H9 (cell line): ENCODE measurements around the gene MARCHF3. TPM values are rescaled to one million over a fixed set of nuclear protein-coding genes. Genes with fewer than 3 reads are reported as not detected.

ENCODE experiments used
- DNase-seq: peaks from one replicate; pipeline ENCODE4 v3.0.0-alpha.2; 2017
- H2AFZ ChIP-seq: one replicate; pipeline ENCODE4 v1.6.1; 2013; ENCODE audit warnings: mild to moderate bottlenecking, low read length, control low read depth, moderate library complexity
- H2AK5ac ChIP-seq: 2 replicates; pipeline ENCODE4 v1.6.1; 2013; ENCODE audit warnings: low read length, control low read depth, mixed read lengths; ENCODE audit not compliant: insufficient read length
- H2BK120ac ChIP-seq: one replicate; pipeline ENCODE4 v1.6.1; 2013; ENCODE audit warnings: low read depth, mild to moderate bottlenecking, low read length, control low read depth, inconsistent platforms; ENCODE audit not compliant: poor library complexity, severe bottlenecking
- H2BK12ac ChIP-seq: 2 replicates; pipeline ENCODE4 v1.6.1; 2013; ENCODE audit warnings: low read length, control low read depth, mixed read lengths, low read depth; ENCODE audit not compliant: insufficient read length
- H2BK15ac ChIP-seq: 2 replicates; pipeline ENCODE4 v1.6.1; 2013; ENCODE audit warnings: low read depth, low read length, control low read depth
- H2BK20ac ChIP-seq: one replicate; pipeline ENCODE4 v1.6.1; 2013; ENCODE audit warnings: low read depth, mild to moderate bottlenecking, low read length, control low read depth, inconsistent platforms; ENCODE audit not compliant: poor library complexity, severe bottlenecking
- H2BK5ac ChIP-seq: 2 replicates; pipeline ENCODE4 v1.6.1; 2013; ENCODE audit warnings: low read length, control low read depth, mixed read lengths; ENCODE audit not compliant: insufficient read length
- H3K14ac ChIP-seq: 2 replicates; pipeline ENCODE4 v1.6.1; 2013; ENCODE audit warnings: low read length, control low read depth; ENCODE audit not compliant: insufficient read depth
- H3K18ac ChIP-seq: 2 replicates; pipeline ENCODE4 v1.6.1; 2013; ENCODE audit warnings: low read depth, mild to moderate bottlenecking, mixed read lengths, low read length, control low read depth; ENCODE audit not compliant: insufficient read length
- H3K23ac ChIP-seq: 2 replicates; pipeline ENCODE4 v1.6.1; 2013; ENCODE audit warnings: low read length, control low read depth, mixed read lengths, low read depth; ENCODE audit not compliant: insufficient read length
- H3K23me2 ChIP-seq: 2 replicates; pipeline ENCODE4 v1.6.1; 2013; ENCODE audit warnings: low read depth, mild to moderate bottlenecking, mixed read lengths, low read length, control low read depth; ENCODE audit not compliant: insufficient read length, poor library complexity, severe bottlenecking
- H3K27ac ChIP-seq: 2 replicates; pipeline ENCODE4 v1.5.1; 2013; ENCODE audit warnings: low read length, control low read depth, mixed read lengths, low read depth; ENCODE audit not compliant: insufficient read length
- H3K27me3 ChIP-seq: 2 replicates; pipeline ENCODE4 v1.6.1; 2013; ENCODE audit warnings: low read length, control low read depth, inconsistent platforms; ENCODE audit not compliant: insufficient read depth
- H3K4ac ChIP-seq: 2 replicates; pipeline ENCODE4 v1.6.1; 2013; ENCODE audit warnings: low read depth, mild to moderate bottlenecking, control low read depth, inconsistent platforms, low read length, moderate library complexity
- H3K4me1 ChIP-seq: 2 replicates; pipeline ENCODE4 v1.6.1; 2013; ENCODE audit warnings: low read length, control low read depth, inconsistent platforms; ENCODE audit not compliant: insufficient read depth
- H3K4me2 ChIP-seq: 2 replicates; pipeline ENCODE4 v1.6.1; 2013; ENCODE audit warnings: low read length, control low read depth, mixed read lengths; ENCODE audit not compliant: insufficient read length, insufficient read depth
- H3K56ac ChIP-seq: 2 replicates; pipeline ENCODE4 v1.6.1; 2013; ENCODE audit warnings: low read depth, mild to moderate bottlenecking, mixed read lengths, low read length, control low read depth; ENCODE audit not compliant: insufficient read length
- H3K79me1 ChIP-seq: 2 replicates; pipeline ENCODE4 v1.6.1; 2013; ENCODE audit warnings: low read depth, mild to moderate bottlenecking, moderate library complexity, low read length, control low read depth, inconsistent platforms; ENCODE audit not compliant: insufficient read depth, poor library complexity, severe bottlenecking
- H3K79me2 ChIP-seq: 2 replicates; pipeline ENCODE4 v1.6.1; 2013; ENCODE audit warnings: low read length, control low read depth, inconsistent platforms; ENCODE audit not compliant: insufficient read depth
- H3K9ac ChIP-seq: 2 replicates; pipeline ENCODE4 v1.6.1; 2013; ENCODE audit warnings: low read length, control low read depth, mixed read lengths; ENCODE audit not compliant: insufficient read length; ENCODE audit errors: extremely low read depth
- H3K9me3 ChIP-seq: one replicate; pipeline ENCODE4 v1.6.1; 2013; ENCODE audit warnings: low read depth, low read length, inconsistent platforms; ENCODE audit not compliant: control insufficient read depth
- H3T11ph ChIP-seq: one replicate; pipeline ENCODE4 v1.6.1; 2013; ENCODE audit warnings: mild to moderate bottlenecking, low read length, control low read depth, inconsistent platforms
- H4K20me1 ChIP-seq: one replicate; pipeline ENCODE4 v1.6.1; 2013; ENCODE audit not compliant: control insufficient read depth, insufficient read length, insufficient read depth
- H4K5ac ChIP-seq: 2 replicates; pipeline ENCODE4 v1.6.1; 2013; ENCODE audit warnings: low read depth, mild to moderate bottlenecking, mixed read lengths, low read length, control low read depth; ENCODE audit not compliant: insufficient read length
- H4K8ac ChIP-seq: replicated peaks from 2 replicates; pipeline ENCODE4 v1.6.1; 2013; ENCODE audit warnings: low read length, control low read depth, mixed read lengths, low read depth; ENCODE audit not compliant: insufficient read length
- H4K91ac ChIP-seq: 2 replicates; pipeline ENCODE4 v1.6.1; 2013; ENCODE audit warnings: low read depth, mild to moderate bottlenecking, moderate library complexity, mixed read lengths, low read length, control low read depth; ENCODE audit not compliant: insufficient read length
- H3K27ac Mint-ChIP-seq, 3 experiments: 2 replicates in 2 of 3; 3 replicates in 1 of 3; pipeline ENCODE4 v1.8.0; 2020 to 2021; ENCODE audit warnings: mixed read lengths in 3 of 3, mild to moderate bottlenecking in 1 of 3, moderate library complexity in 1 of 3
- H3K27me3 Mint-ChIP-seq: 2 replicates; pipeline ENCODE4 v1.8.0; 2021; ENCODE audit warnings: low read depth, mild to moderate bottlenecking, moderate library complexity, mixed read lengths
- H3K36me3 Mint-ChIP-seq, 3 experiments: 2 replicates in 2 of 3; 3 replicates in 1 of 3; pipeline ENCODE4 v1.8.0; 2020 to 2021; ENCODE audit warnings: low read depth in 3 of 3, mixed read lengths in 3 of 3; ENCODE audit not compliant: insufficient read depth in 1 of 3
- H3K4me1 Mint-ChIP-seq, 2 experiments: 2 replicates each; pipeline ENCODE4 v1.8.0; 2020; ENCODE audit warnings: mixed read lengths in 2 of 2
- H3K4me3 Mint-ChIP-seq, 2 experiments: 2 replicates in 1 of 2; 3 replicates in 1 of 2; pipeline ENCODE4 v1.8.0; 2020 to 2021; ENCODE audit warnings: mild to moderate bottlenecking in 2 of 2, mixed read lengths in 2 of 2, moderate library complexity in 1 of 2
- H3K9me3 Mint-ChIP-seq, 2 experiments: 2 replicates in 1 of 2; 3 replicates in 1 of 2; pipeline ENCODE4 v1.8.0; 2020; ENCODE audit warnings: mild to moderate bottlenecking in 2 of 2, mixed read lengths in 2 of 2, moderate library complexity in 1 of 2
- WGBS: extraction: QIAGEN DNeasy Blood & Tissue Kit; methylation state at CpG from one replicate; pipeline ENCODE4 v1.1.7; 2013; ENCODE audit warnings: missing lambda C conversion rate, low lambda C conversion rate, mixed read lengths; ENCODE audit not compliant: insufficient read length; ENCODE audit errors: extremely low coverage; 5-methylcytosine and 5-hydroxymethylcytosine counted together
- total RNA-seq: library from RNA; stranded (reverse); gene quantifications from 2 replicates; pipeline ENCODE4 v1.2.1, GENCODE V29; 2021
- TF ChIP-seq, protein P1 (sequence below): fragments of 200-600 bp; sonication (generic); conservative IDR thresholded peaks from 3 replicates; pipeline ENCODE4 v1.8.0; 2021; ENCODE audit warnings: antibody characterized with exemption, mild to moderate bottlenecking

The MARCHF3 gene
- total RNA-seq, 1 experiment from 2014 or later, result 17.7 TPM

- no peak overlapping the region for H3K4ac ChIP-seq
These were observed 134.1 kb downstream of the MARCHF3 start for GRCh38 chr5:126896170-126896702.

More at GRCh38 chr5:126896170-126896702, 134.1 kb downstream of the MARCHF3 start:
- no peaks in the 10 kb centered on the region; the same call in 1 of the 2 replicates for H3K4me1 ChIP-seq
- no peaks in the 10 kb centered on the region for H3K27me3 Mint-ChIP-seq
- TF ChIP-seq, protein P1, sequence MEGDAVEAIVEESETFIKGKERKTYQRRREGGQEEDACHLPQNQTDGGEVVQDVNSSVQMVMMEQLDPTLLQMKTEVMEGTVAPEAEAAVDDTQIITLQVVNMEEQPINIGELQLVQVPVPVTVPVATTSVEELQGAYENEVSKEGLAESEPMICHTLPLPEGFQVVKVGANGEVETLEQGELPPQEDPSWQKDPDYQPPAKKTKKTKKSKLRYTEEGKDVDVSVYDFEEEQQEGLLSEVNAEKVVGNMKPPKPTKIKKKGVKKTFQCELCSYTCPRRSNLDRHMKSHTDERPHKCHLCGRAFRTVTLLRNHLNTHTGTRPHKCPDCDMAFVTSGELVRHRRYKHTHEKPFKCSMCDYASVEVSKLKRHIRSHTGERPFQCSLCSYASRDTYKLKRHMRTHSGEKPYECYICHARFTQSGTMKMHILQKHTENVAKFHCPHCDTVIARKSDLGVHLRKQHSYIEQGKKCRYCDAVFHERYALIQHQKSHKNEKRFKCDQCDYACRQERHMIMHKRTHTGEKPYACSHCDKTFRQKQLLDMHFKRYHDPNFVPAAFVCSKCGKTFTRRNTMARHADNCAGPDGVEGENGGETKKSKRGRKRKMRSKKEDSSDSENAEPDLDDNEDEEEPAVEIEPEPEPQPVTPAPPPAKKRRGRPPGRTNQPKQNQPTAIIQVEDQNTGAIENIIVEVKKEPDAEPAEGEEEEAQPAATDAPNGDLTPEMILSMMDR, result no peak
- H2BK120ac ChIP-seq, result no peak overlapping the region
- H3K18ac ChIP-seq, result no peak overlapping the region
- no peaks in the 10 kb centered on the region for H3K23me2 ChIP-seq
- H4K20me1 ChIP-seq, result no peaks in the 10 kb centered on the region
- no peak overlapping the region for H4K8ac ChIP-seq
- no peaks in the 10 kb centered on the region for H3K79me1 ChIP-seq
- no CpG with 5 or more reads among the region's 9 CpGs for WGBS
- peak overlapping the region; percentile 61 to 97 (median 90) for H3K27ac Mint-ChIP-seq
- H3K27ac ChIP-seq, result no peak overlapping the region
- no peaks in the 10 kb centered on the region for H3K79me2 ChIP-seq
- H2BK20ac ChIP-seq, result no peak overlapping the region
- no peaks in the 10 kb centered on the region for H3K9me3 ChIP-seq
- no peak overlapping the region for H2BK5ac ChIP-seq
- H3K56ac ChIP-seq, result no peak overlapping the region
- no peak overlapping the region for H4K5ac ChIP-seq
- H2BK15ac ChIP-seq, result no peak overlapping the region
- peak overlapping the region; percentile 36 to 48; a peak in 1 of 5 replicates for H3K4me3 Mint-ChIP-seq
- peaks cover 5 to 11% of the 10 kb centered on the region in 2 experiments; a peak in 4 of 5 replicates for H3K9me3 Mint-ChIP-seq
- peaks cover 17 to 19% (median 18%) of the 10 kb centered on the region in 3 experiments for H3K36me3 Mint-ChIP-seq
- H3K4me1 Mint-ChIP-seq, result peaks cover 13 to 15% of the 10 kb centered on the region in 2 experiments
- H3K4me2 ChIP-seq, result no peak overlapping the region
- no peak overlapping the region for H2AFZ ChIP-seq
- no peak overlapping the region for H3K14ac ChIP-seq
- no peak overlapping the region for H4K91ac ChIP-seq
- no peak overlapping the region for H2AK5ac ChIP-seq
- no peak overlapping the region for H3K23ac ChIP-seq
- no peak overlapping the region for H2BK12ac ChIP-seq
- H3K9ac ChIP-seq, result no peak overlapping the region
- DNase-seq, result no peak
- no peak overlapping the region for H3T11ph ChIP-seq
- H3K27me3 ChIP-seq, result no peaks in the 10 kb centered on the region
